Superior temporal gyrus (tissue), 1 donor: ENCODE measurements around the gene PYY.

Source experiments
- DNase-seq: peaks from one replicate; pipeline ENCODE4 v3.0.0-alpha.2; 2016; ENCODE audit errors: extremely low spot score

PYY gene

GRCh38 chr17:43915559-43915958 lies 38.2 kb downstream of the PYY start:
- no peak for DNase-seq

- DNase-seq: no peak
Measured at GRCh38 chr17:43914451-43914850, 39.3 kb downstream of the PYY start.

GRCh38 chr17:43913584-43913983 lies 40.2 kb downstream of the PYY start:
- no peak for DNase-seq

- no peak for DNase-seq
Measured at GRCh38 chr17:43912635-43913304, 41.0 kb downstream of the PYY start.

- no peak for DNase-seq
Measured at GRCh38 chr17:43911904-43912303, 41.8 kb downstream of the PYY start.

- peak; percentile 79 for DNase-seq
Measured at GRCh38 chr17:43909537-43910231, 44.1 kb downstream of the PYY start.

GRCh38 chr17:43907998-43908721 lies 45.6 kb downstream of the PYY start:
- DNase-seq: peak; percentile 96

- peak; percentile 91 for DNase-seq
Measured at GRCh38 chr17:43907425-43907981, 46.2 kb downstream of the PYY start, which contains the start of gene MPP2. Gene MPP2, minus strand, starts transcription at chr17:43907536. Its CDS starts 3,076 bp downstream, at chr17:43904460.

GRCh38 chr17:43906951-43907424 lies 46.8 kb downstream of the PYY start:
- no peak for DNase-seq

GRCh38 chr17:43905985-43906852 lies 47.5 kb downstream of the PYY start:
- peak; percentile 88 for DNase-seq

GRCh38 chr17:43905400-43905984 lies 48.2 kb downstream of the PYY start:
- no peak for DNase-seq
